Hepatocyte (in vitro differentiated cells): ENCODE measurements around the gene TCF4. TPM values are rescaled to one million over a fixed set of nuclear protein-coding genes. Genes with fewer than 3 reads are reported as not detected.

Experiments used
- DNase-seq: peaks from one replicate; pipeline ENCODE4 v3.0.0-alpha.2; 2016; ENCODE audit warnings: low spot score
- H2AFZ ChIP-seq: fragments of 200-600 bp; sonication (generic); 2 replicates; pipeline ENCODE4 v1.6.0; 2016; ENCODE audit warnings: antibody characterized with exemption, mild to moderate bottlenecking
- H3K27ac ChIP-seq: fragments of 200-600 bp; sonication (generic); 2 replicates; pipeline ENCODE4 v1.5.1; 2016; ENCODE audit warnings: mild to moderate bottlenecking
- H3K27me3 ChIP-seq: fragments of 200-600 bp; sonication (generic); 2 replicates; pipeline ENCODE4 v1.6.1; 2016
- H3K36me3 ChIP-seq: fragments of 200-600 bp; sonication (generic); replicated peaks from 2 replicates; pipeline ENCODE4 v1.5.1; 2016; ENCODE audit warnings: low read depth; ENCODE audit not compliant: insufficient read depth
- H3K4me1 ChIP-seq: fragments of 200-600 bp; sonication (generic); 2 replicates; pipeline ENCODE4 v1.5.1; 2016; ENCODE audit warnings: mild to moderate bottlenecking, moderate library complexity; ENCODE audit not compliant: insufficient read depth
- H3K4me2 ChIP-seq: fragments of 200-600 bp; sonication (generic); 2 replicates; pipeline ENCODE4 v1.6.0; 2016
- H3K4me3 ChIP-seq: fragments of 200-600 bp; sonication (generic); 2 replicates; pipeline ENCODE4 v1.5.1; 2016; ENCODE audit warnings: mild to moderate bottlenecking
- H3K79me2 ChIP-seq: fragments of 200-600 bp; sonication (generic); 2 replicates; pipeline ENCODE4 v1.6.0; 2017; ENCODE audit warnings: mild to moderate bottlenecking
- H3K9me2 ChIP-seq: fragments of 200-600 bp; sonication (generic); replicated peaks from 2 replicates; pipeline ENCODE4 v1.6.0; 2017; ENCODE audit warnings: mild to moderate bottlenecking; ENCODE audit not compliant: insufficient read depth
- H3K9me3 ChIP-seq: fragments of 200-600 bp; sonication (generic); 2 replicates; pipeline ENCODE4 v1.5.1; 2016; ENCODE audit warnings: low read depth, mild to moderate bottlenecking
- H4K20me1 ChIP-seq: fragments of 200-600 bp; sonication (generic); 2 replicates; pipeline ENCODE4 v1.6.0; 2016; ENCODE audit warnings: mild to moderate bottlenecking; ENCODE audit not compliant: insufficient read depth, poor library complexity, severe bottlenecking
- CTCF ChIP-seq: fragments of 200-600 bp; sonication (generic); IDR thresholded peaks from 2 replicates; pipeline ENCODE4 v1.5.1; 2016; ENCODE audit warnings: antibody characterized with exemption, mild to moderate bottlenecking; ENCODE audit not compliant: poor library complexity
- EZH2 ChIP-seq: fragments of 200-600 bp; sonication (generic); IDR thresholded peaks from 2 replicates; pipeline ENCODE4 v1.6.1; 2016; ENCODE audit warnings: antibody characterized with exemption, mild to moderate bottlenecking, borderline replicate concordance
- EZH2phosphoT487 ChIP-seq: fragments of 200-600 bp; sonication (generic); IDR thresholded peaks from one replicate; pipeline ENCODE4 v1.6.1; 2018; ENCODE audit warnings: antibody characterized with exemption, mild to moderate bottlenecking, low read depth, moderate library complexity; ENCODE audit not compliant: unreplicated experiment, severe bottlenecking
- WGBS: methylation state at CpG from one replicate; pipeline ENCODE4 v1.1.6; 2016; ENCODE audit warnings: low lambda C conversion rate; ENCODE audit errors: missing lambda C conversion rate; 5-methylcytosine and 5-hydroxymethylcytosine counted together
- polyA plus RNA-seq: library from polyadenylated mRNA; unstranded; fragments of >200 nt; fragmentation: Nextera tagmentation; extraction: Ambion mirVana; gene quantifications from 2 replicates; pipeline ENCODE4 v1.2.1, GENCODE V29; 2016
- total RNA-seq: library from RNA; depleted of rRNA; stranded (reverse); fragments of >200 nt; gene quantifications from 2 replicates; pipeline ENCODE4 v1.2.3, GENCODE V29; 2014

The TCF4 gene
- total and polyA plus RNA-seq, 2 experiments from 2014 or later: 40.5 to 65.2 TPM

- no peak overlapping the region for H2AFZ ChIP-seq
- H3K4me3 ChIP-seq: no peak overlapping the region
- no peak for DNase-seq
- no peaks in the 10 kb centered on the region for H3K27me3 ChIP-seq
- H3K79me2 ChIP-seq: no peaks in the 10 kb centered on the region
- no peak overlapping the region for H3K27ac ChIP-seq
- no peak overlapping the region for H3K4me2 ChIP-seq
- WGBS: 99% methylated on average over 5 of the region's 5 CpGs
- H3K4me1 ChIP-seq: peaks cover 6% of the 10 kb centered on the region
- H3K9me3 ChIP-seq: no peaks in the 10 kb centered on the region
- H3K9me2 ChIP-seq: no peaks in the 10 kb centered on the region
- no peaks in the 10 kb centered on the region for H4K20me1 ChIP-seq
- no peaks in the 10 kb centered on the region for H3K36me3 ChIP-seq
- TF ChIP-seq CTCF (no peak), EZH2phosphoT487 (no peak), EZH2 (no peak)
Observed at GRCh38 chr18:55268628-55269275, 319.2 kb downstream of the TCF4 start.

DNA sequence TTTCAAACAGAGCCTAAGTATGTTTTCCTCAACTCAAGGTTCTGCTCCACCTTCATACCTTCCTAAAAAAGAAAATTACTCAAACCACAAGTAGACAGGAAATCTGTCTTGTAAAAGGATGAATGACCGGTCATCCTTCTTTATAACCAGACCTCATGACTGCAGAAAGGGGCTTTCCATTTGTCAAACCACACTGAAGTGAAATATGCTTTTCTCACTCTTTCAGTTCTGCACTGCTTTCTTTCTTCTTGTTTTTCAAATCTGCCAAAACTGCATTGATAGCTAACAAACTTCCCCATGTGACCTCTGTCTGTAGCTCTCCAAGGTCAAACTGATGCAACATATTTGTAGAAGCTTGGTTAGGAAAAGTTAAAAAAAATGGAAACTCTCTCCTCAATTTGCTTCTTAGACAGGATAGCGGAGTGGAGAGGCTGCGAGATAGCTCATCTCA is 319.8 kb downstream of the TCF4 start:
- H4K20me1 ChIP-seq: no peaks in the 10 kb centered on the region
- WGBS: 83% methylated on average over 3 of the region's 3 CpGs
- no peaks in the 10 kb centered on the region for H3K9me3 ChIP-seq
- no peak for TF ChIP-seq EZH2
- TF ChIP-seq EZH2phosphoT487: no peak
- no peak for TF ChIP-seq CTCF
- no peak for DNase-seq
- no peak overlapping the region for H3K4me2 ChIP-seq
- no peak overlapping the region for H2AFZ ChIP-seq
- H3K79me2 ChIP-seq: no peaks in the 10 kb centered on the region
- no peaks in the 10 kb centered on the region for H3K36me3 ChIP-seq
- no peak overlapping the region for H3K4me3 ChIP-seq
- peaks cover 6% of the 10 kb centered on the region for H3K4me1 ChIP-seq
- H3K27ac ChIP-seq: no peak overlapping the region
- no peaks in the 10 kb centered on the region for H3K9me2 ChIP-seq
- H3K27me3 ChIP-seq: no peaks in the 10 kb centered on the region

GRCh38 chr18:55266981-55267380 is 321.0 kb downstream of the TCF4 start:
- Histone ChIP-seq H3K27me3 (no peaks in the 10 kb centered on the region), H3K4me1 (peaks cover 6% of the 10 kb centered on the region), H4K20me1 (no peaks in the 10 kb centered on the region), H3K27ac (no peak overlapping the region), H3K79me2 (no peaks in the 10 kb centered on the region), H2AFZ (no peak overlapping the region), H3K36me3 (no peaks in the 10 kb centered on the region), H3K9me2 (no peaks in the 10 kb centered on the region), H3K4me2 (no peak overlapping the region), H3K4me3 (no peak overlapping the region), H3K9me3 (no peaks in the 10 kb centered on the region)
- TF ChIP-seq EZH2 (no peak), CTCF (no peak), EZH2phosphoT487 (no peak)
- WGBS: 74% methylated on average over 6 of the region's 6 CpGs
- no peak for DNase-seq
